ENCODE measurements around the gene GABARAP.

GABARAP gene

DNA sequence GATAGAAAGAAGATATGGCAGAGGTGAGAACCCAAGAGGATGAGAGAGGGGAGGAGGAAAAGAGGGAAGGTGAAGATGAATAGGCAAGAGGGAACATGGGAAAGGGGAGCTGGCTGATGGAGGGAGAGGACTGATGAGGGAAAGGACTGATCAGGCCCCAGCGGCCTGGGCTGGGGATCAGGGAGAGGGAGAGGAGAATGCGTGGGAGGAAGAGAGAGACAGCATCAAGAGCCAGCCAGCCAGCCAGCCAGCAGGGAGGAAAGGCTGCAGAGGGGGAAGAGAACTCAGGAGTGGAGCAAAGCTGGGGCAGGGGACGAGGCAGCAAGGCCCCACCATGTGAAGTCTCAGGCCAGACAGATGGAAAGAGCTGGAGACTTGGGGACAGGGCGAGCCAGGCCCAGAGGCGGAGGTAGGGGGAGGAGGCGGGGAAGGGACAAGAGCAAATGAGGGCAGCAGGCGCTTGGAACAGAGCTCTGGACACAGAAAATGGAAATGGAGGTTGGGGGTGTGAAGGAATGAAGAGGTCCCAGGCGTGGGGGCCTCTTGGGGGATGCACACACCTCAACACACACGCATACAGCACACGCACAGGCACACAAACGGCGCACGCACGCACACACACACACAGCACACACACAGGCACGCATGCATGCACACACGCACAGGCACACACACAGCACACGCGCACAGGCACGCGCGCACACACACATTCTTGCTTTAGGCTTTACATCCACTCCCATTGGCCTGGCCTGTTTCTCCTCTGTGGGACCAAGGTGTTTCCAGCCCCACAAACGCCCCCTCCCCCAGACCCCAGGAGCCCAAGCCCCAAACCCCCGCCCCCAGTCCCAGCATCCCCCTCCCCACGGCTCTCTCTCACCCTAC, 34.9 kb downstream of the GABARAP start:
- DNase-seq (ENCODE audit: low read depth): no peak

DNA sequence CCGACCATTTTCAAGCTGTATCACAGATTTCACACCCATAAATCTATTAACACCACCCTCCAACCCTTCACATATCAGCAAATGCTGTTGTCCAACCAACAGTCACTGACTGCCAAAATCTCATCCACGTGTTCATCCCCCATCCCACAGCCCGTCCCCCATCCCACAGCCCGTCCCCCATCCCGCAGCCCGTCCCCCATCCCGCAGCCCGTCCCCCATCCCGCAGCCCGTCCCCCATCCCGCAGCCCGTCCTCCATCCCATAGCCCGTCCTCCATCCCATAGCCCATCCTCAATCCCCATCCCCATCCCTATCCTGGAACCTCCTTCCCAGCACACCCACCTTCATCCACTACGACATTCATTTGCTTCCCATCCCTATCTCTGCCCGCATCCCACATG, 36.7 kb downstream of the GABARAP start:
- no peak for DNase-seq (ENCODE audit: low read depth)

DNA sequence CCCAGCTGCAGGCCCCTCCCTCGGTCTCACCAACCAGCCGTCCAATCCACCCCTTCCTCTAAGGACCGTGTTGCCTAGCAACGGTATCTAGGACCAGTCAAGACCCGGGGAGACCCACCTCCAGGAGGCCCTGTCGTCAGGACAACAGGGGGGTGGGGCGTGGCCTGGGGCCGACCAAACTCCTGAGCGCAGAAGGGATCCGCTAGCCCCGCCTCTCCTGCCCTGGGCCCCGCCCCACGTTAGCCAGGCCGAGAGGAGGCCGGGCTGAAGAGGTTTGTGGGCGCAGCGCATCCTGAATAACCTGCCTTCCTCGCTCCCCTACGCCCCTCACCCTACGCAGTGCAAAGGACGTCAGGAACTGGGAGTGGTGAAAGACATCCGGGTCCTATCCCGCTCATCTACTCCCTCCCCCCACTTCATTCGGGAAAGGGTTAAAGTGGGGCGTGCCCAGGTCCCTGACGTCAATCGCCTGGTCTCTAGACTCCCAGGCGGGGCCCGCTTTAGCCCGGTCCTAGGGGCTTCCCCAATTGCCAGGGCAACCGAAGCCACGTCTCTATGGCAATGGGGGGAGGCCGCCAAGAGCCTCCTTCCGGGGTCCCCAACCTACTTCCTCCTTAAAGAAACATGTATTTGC, 37.3 kb downstream of the GABARAP start:
- DNase-seq (ENCODE audit: low read depth): peak; percentile 92

DNA sequence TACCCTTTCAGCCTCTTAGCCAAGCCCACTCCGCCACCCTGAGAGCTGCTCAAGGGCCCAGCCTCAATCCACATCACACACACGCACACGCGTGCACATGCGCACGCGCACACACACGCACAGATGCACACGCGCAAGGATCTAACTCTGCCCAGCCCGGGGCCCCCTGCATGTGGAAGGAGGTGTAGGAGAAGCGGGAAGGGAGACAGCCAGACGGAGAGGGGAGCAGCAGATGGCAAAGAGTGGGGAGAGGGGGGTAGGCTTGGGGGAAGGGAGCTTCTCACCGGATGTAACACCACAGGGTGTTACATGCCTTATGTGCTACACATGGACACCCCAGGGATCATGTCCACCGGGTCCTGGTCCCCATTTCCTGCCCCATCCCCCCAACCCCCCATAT, 37.9 kb downstream of the GABARAP start:
- no peak for DNase-seq (ENCODE audit: low read depth)

DNA sequence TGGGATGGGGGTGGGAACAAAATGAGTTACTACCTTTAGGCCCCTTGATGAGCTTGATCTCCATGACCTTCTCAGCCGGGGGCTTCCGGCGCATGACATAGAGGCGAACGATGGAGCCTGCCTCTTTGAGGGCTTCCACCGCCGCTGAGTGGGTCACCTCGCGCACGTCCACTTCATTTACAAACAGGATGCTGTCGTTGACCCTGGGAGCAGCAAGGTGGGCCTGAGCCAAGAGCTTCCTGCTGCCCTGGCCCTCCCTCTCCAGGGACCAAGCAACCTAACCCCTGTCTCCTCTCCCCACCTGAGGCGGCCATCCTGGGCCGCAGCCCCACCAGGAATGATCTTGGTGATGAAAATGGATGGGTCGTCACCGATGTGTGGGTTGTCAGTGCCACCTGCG, 38.9 kb downstream of the GABARAP start:
- DNase-seq (ENCODE audit: low read depth): no peak

DNA sequence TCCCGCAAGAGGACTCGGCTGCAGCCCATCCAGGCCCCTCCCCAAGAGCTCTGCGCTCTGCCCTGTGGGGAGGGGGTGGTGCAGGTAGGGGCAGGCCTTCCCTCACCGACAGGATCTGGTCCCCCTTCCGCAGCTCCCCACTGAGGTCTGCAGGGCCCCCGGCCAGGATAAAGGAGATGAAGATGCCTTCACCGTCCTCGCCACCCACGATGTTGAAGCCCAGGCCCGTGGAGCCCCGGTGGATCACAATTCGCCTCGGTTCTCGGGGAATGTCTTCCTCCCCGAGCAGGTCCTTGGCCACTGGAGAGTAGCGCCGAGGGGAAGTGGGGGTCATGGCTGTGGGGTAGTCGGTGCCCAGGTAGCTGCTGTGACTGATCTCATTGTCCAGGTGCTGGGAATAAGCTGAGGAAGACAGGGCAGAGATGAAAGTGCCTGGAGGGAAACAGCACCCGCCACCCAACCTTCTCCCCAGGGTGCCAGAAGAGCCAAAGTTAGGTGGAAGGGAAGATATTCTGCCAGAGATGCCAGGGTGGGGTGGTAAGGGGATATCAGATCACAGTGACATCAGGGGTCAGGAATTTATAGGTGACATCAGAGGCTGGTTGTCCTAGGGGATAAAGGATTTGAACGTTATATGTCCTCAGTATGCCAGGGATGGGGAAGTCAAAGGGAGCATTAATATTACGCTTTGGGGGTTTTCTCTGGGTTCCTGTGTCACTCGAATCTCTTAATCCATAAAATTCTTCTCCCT, 45.4 kb downstream of the GABARAP start:
- no peak for DNase-seq (ENCODE audit: low read depth)

DNA sequence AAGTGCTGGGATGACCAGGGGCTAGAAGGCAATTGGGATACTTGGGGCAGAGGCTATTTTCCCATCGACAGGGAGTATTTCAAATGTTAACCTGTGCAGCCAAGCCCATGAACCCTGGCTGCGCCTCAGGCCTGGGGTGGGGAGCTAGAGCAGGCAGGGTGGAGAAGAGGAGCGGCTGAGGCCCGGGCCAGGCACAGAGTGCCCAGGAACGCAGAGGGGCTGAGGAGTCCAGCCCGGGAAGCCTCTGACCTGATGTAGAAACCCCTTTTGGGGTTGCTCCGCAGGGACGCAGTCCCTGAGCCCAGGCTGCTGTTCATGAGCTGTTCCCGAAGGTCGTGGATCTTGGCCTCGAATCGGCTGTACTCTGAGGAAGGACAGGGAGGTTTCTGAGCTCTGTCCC, 46.3 kb downstream of the GABARAP start:
- no peak for DNase-seq (ENCODE audit: low read depth)

DNA sequence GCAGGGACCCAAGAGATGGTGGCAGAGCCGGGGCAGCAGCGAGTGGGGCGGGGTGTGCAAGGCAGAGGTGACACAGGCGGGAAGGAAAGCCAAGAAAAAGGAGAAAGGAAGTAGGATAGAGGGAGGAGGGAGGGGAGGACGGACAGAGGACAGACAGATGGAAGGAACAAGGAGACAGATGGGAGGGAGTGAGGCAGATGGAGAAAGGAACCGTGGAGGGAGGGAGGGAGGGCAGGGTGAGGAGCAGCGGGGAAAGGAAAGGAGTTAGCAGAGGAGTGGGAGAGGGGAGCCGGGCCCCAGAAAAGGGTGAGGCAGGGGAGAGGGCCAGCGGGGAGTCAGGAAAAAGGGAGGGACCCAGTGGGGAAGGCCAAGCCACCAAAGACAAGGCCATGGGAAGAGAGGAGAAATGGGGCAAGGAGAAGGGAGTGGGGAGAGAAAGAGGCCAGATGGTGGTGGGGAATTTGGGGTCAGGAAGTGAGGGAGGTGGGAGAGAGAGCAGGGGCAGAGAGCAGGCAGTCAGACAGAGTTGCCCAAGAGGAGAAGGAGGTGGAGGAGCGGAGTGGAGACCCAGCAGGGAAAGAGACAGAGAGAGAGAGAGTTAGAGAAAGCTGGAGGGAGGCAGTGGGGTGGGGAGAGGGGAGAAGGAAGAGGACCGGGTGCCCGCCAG, 49.8 kb downstream of the GABARAP start:
- no peak for DNase-seq (ENCODE audit: low read depth)

DNA sequence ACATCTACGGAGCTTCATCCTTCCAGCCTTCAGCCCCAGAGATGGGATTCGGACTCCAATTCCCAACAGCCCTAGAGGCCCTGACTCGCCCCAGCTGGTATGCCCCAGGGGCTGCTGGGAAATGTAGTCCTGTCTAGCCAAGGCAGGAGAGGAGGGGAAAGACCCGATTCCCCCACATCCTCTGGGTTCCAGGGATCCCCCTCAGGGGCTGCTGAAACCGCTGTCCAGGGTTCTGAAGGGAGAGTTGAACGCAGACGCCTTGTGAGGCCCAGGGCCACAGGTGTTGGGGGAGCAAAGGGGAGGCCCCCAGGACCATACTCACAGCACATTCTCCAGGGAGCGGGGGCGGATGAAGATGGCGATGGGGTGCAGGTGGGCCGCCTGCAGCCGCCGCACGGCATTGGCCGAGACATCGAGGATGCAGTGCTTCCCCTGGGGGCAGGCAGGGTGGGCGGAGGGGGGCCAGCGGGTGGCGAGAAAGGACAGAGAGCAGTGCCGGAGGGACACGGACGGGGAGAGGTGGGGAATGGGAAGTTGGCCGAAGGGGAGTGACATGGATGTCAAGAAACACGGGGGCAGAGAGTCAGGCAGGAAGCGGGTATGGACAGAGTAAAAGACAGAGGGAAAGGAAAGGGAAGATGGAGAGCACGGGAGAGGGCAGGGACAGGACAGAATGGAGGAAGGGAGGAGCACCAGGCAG, 50.5 kb downstream of the GABARAP start:
- DNase-seq (ENCODE audit: low read depth): no peak

DNA sequence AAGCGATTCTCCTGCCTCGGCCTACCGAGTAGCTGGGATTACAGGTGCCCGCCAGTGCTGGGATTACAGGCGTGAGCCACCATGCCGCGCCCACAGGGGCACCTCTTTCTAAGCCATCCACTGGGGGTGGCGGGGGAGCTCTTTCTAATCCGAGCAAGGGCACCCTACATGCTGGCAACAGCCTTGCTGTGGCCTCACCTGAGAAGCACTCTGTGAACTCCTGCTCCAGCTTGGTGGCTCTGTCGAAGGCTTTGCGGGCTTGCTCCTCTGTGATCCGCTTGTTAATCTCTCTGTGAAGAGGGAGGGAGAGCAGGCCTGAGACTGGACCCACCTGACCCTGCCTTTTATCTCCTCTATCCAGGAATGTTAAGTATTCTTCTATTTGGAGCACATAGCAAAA, 51.2 kb downstream of the GABARAP start:
- no peak for DNase-seq (ENCODE audit: low read depth)

DNA sequence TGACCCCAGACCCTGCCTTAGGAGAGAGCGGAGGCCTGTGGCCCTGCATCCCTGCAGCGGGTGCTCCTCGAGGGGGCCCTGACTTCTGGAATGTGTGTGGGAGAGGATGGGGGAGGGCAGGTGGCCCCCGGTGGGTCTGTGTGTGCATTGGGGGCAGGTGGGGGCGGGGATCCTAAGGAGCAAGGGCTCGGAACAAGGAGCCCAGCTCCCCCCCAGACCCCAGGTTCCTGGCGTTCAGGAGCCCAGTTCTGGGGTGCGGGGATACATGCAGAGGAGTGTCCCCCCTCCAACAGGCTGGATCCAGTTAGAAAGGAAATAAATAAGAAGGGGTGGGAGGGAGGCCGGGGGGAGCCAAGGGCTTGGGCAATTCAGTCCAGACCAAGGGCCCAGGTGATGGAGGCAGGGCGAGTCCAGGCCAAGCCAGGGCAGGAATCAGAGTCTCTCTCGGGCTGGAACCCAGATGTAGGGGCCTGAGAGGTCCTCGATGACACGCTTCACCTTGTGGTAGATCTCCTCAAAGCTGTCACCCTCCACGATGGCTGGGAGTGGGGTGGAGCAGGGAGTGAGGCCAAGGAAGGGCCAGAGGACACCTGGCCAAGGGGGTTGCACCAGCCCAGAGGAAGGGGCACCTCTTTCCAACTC, 51.9 kb downstream of the GABARAP start:
- DNase-seq (ENCODE audit: low read depth): no peak

Measured in activated gamma-delta T cell treated with anti-CD3 and anti-CD28 coated beads, Interleukin-2, amount 50 U/mL, for 16 hours (primary cell).